Stimulated activated CD8-positive, alpha-beta memory T cell treated with anti-CD3 and anti-CD28 coated beads, Interleukin-2, amount 100 ng/mL, for 1 hour (primary cell): ENCODE data around the gene HNRNPM.

ENCODE experiments used
- DNase-seq, 2 donors: peaks; one replicate each; pipeline ENCODE4 v3.0.0-alpha.2; 2020; ENCODE audit warnings: low read depth in 2 of 2

Gene HNRNPM

DNA sequence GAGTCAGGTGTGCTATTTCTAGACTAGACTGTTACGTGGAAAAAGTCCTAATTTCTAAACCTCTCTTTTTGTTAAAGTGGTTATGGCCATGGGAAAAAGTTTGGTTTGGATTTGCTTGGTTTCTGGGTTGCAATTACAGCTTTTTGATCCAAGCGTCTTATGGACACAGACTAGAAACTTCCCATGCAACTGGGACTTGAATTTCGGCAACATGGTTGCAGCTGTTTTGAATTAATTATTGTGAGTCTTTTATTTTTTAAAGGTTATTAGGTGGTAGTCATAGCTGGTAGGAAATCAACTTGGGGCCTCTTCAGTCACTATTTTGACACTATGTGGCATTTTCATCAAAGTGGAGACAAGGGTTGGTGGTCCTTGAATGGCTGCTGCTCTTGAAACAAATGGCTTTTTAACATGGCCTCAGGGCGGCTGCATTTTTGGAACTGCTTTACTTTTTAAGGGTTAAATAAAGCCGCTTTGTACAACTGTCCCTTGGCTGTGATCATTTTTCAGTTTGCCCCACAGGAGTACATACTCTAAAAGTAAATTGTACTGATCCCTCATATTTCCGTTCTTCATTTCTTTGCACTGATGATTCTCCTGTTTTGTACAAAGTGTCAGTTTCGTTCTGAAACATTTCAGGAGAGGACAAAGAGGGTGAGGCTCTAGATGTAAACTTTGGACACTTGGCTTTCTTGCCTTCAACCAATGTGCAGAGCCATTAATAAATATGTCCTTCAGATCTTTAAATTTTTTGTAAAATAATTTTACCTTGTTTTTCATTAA, 15.9 kb downstream of the HNRNPM start:
- no peak for DNase-seq

GRCh38 chr19:8461376-8461775, 16.6 kb downstream of the HNRNPM start:
- DNase-seq: no peak

DNA sequence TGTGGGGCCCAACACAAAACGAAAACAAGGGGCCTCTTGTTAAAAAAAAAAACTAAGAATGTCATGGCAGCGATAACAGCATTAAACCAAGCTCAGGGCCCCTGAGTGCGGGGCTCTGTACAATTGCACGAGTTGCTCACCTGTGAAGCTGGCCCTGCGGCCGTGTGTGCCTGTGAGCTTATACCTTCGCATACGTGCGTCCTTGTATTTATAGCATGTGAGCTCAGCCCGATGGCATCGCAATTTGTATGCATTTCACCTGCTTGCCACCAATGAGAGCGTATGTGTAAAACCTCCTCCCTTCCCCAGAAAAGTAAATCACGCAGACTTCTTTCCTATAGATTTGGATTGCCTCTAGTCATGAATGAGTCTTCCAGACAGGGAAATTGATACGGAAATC, 17.1 kb downstream of the HNRNPM start:
- DNase-seq: no peak

DNA sequence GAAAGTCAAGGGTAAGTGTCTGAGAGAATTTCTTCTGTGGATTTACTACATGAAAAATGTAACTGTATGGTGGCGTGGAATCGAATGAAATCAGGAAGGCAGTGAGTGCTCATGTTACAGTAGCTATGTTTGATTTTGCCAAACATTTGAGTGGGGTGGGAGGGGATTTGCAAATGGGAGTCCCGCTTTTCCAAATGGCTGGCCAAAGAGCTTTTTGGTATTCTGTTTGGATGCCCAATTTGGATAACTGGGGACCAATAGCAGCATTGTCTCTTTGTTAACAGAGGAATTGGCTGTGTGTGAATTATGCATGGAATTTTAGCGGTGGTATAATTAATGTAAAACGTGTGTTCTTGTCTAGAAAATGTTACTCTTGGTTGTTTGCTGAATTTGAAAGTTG, 17.8 kb downstream of the HNRNPM start:
- DNase-seq: no peak

DNA sequence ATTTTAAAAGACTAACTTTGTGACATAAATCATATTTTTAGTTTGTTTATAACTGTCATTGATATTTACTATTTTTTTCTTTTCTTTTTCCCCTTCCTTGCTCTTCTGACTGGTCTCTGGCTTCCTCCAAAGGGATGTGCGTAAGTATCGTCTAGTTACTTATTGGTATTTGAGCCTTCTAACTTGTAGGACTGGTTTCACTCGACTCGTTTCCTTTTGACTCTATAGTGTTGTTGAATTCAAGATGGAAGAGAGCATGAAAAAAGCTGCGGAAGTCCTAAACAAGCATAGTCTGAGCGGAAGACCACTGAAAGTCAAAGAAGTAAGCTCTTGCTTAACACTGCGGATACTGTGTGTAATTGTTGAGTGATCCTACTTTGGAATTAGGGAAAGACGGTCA, 18.6 kb downstream of the HNRNPM start:
- DNase-seq: no peak

- DNase-seq: no peak
Measured at GRCh38 chr19:8466018-8466417, 21.2 kb downstream of the HNRNPM start.

DNA sequence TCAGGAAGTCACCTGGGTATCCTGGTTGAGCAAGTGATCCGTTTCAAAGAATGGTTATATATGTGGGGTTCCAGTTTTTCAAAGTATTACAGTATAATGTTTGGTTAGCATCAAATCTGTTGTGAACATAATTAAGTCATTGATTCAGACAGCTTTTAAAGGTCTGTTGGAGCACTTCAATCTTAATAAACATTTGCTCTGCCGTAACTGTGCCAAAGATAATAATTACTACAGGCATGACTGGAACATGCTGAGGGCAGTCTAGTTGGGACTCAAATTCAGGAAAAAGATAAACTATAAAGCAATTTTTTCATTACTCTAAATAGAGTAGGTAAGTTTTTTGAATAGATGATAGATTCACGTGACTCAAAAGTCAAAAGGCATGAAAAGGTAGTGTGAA, 23.3 kb downstream of the HNRNPM start:
- no peak for DNase-seq

- DNase-seq: no peak
Measured at GRCh38 chr19:8468761-8469373, 24.1 kb downstream of the HNRNPM start.

- no peak for DNase-seq
Measured at GRCh38 chr19:8469613-8470368, 25.0 kb downstream of the HNRNPM start.

GRCh38 chr19:8473648-8474476, 29.1 kb downstream of the HNRNPM start:
- DNase-seq: no peak

DNA sequence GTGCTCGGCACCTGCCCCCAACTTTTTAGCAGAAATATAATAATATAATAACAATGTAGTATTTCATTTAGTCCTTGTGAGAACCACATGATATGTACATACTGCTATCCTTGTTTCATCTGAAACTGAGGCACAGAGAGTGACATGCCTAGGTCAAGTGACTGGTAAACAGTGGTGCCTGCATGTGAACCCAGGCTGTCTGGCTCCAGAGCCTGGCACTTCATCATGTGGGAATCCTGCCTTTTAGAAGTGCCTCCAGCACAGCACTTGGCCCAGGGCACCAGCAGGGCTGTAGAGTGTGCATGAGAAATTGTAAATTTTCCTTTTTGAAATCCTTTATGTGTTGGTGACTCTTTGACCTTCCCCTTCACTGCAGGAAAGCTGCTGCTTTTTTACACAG, 30.2 kb downstream of the HNRNPM start:
- no peak for DNase-seq

DNA sequence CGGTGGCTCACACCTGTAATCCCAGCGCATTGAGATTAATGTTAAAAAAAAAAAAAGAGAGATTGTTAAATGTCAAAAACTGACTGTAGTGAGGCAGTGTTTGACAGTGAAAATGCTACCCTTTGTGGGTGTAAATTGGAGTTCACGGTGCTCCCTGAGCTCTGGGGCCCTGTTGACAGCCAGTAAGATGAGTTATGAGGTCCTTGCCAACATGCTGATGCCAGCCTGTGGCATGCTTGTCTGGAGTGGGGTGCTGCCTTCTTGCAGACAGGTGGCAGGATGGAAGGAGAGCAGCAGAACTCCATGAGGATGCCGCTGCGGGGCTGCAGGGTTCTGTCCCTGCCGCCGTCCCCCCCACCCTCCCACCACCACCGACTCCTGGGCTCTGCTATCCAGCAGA, 31.7 kb downstream of the HNRNPM start:
- DNase-seq: no peak

- no peak for DNase-seq
Measured at GRCh38 chr19:8477889-8478288, 33.1 kb downstream of the HNRNPM start.

GRCh38 chr19:8478598-8478997, 33.8 kb downstream of the HNRNPM start:
- no peak for DNase-seq

DNA sequence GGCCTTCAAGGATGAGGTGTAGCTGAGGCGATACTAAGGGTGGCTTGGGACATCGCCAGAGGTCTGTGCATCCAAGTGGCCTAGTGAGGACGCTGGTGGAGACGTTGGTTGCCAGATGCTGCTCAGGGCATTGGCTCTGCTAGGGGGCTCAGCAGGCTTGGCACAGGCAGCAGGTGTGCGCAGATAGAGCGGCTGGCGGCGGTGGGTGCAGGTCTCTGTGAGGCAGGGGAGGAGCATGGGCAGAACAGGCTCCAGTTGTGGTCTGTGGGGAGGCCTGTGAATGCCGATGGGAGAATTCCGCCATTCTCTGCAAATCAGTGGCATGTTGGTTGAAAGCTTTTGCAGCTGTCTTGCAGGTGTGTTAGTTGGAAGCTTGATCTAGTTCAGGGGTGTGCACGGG, 36.4 kb downstream of the HNRNPM start:
- no peak for DNase-seq

- DNase-seq: no peak
Measured at GRCh38 chr19:8481616-8482015, 36.8 kb downstream of the HNRNPM start.

DNA sequence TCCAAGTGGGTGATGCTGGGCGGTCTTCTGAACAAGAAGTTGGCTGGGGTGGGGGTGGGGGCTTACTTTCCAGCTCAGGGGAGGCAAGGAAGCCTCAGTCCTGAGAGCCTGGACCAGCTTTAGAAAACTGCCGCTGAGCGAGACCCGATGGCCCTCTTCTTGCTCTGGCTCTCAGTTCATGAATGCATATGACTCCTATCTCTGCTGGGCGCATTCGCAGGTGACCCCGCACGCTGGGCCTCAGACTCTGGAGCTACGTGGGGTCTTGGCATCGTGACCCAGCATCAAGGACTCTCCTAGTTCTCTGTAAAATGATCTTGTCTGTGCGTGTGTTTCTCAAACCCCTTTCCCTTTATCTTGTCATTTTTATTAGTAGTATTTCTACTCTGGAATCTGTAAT, 37.9 kb downstream of the HNRNPM start:
- DNase-seq: no peak

DNA sequence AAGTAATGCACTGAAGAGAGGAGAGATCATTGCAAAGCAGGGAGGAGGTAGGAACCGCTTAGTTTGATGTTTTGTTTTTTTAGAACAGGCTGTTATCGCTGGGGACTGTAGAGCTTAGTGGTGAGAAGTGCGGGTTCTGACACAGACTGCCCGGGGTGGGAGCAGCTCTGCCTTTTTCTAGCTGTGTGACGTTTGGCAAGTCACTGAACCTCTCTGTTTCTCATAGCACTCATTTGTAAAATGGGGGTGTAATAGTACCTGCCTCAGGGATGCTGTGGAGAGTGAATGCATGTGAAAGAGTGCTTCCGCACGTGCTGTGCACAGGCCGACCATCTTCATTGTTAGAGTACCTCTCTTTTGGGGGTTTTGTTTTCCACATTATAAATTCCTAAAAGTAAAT, 38.4 kb downstream of the HNRNPM start:
- DNase-seq: no peak

DNA sequence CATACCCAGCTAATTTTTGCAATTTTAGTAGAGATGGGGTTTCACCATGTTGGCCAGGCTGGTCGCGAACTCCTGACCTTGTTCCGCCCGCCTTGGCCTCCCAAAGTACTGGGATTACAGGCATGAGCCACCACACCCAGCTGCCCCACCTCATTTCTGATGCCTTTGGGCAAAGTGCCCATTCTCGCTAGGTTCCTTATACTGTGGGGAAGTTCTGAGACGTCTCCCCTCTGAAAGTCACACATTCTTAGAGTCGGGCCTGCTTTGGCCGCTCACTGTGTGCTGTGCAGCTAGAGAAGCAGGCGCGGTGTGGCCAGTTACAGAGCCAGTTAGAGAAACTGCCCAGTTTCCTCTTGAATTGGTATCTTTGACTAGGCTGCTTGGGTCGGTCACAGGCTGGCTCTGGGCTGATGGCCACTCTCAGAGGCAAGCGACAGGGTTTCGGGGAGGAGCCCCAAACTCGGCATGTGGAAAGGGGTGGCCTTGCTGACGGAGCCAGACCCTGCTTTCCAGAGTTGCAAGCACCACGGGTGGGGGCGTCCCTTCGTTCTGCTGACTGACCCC, 39.6 kb downstream of the HNRNPM start:
- DNase-seq: no peak

DNA sequence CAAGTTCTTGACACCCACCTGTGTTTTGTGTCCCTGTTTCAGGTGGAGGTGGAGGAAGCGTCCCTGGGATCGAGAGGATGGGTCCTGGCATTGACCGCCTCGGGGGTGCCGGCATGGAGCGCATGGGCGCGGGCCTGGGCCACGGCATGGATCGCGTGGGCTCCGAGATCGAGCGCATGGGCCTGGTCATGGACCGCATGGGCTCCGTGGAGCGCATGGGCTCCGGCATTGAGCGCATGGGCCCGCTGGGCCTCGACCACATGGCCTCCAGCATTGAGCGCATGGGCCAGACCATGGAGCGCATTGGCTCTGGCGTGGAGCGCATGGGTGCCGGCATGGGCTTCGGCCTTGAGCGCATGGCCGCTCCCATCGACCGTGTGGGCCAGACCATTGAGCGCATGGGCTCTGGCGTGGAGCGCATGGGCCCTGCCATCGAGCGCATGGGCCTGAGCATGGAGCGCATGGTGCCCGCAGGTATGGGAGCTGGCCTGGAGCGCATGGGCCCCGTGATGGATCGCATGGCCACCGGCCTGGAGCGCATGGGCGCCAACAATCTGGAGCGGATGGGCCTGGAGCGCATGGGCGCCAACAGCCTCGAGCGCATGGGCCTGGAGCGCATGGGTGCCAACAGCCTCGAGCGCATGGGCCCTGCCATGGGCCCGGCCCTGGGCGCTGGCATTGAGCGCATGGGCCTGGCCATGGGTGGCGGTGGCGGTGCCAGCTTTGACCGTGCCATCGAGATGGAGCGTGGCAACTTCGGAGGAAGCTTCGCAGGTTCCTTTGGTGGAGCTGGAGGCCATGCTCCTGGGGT, 41.0 kb downstream of the HNRNPM start:
- DNase-seq: no peak

DNA sequence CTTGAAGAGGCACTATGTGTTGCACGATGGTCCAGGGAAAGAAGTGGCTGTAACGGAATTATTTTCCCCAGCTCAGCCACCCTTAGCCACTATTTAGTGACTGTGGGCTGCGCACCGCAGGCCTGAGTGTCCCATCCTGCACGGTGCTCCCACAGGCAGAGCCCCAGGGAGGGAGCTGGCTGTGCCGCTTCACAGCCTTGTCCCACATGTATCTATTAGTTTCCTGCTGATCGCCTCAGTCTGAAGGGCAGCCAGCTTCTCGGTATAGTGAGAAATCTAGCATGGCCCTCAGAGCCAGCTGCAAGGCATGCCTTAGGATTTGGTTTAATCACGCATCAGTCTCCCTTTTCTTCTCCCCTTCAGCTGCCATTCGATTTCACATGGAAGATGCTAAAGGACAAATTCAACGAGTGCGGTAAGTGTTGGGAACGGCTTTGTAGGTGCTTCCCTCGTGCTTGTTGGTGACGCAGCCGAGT, 41.9 kb downstream of the HNRNPM start:
- DNase-seq: no peak
